GM21619 (cell line): Measurements from ENCODE around the gene RBMS3.

Source experiments
- ATAC-seq: cut with Tn5 transposase; IDR thresholded peaks from one replicate; pipeline ENCODE4 v1.9.1; 2021; ENCODE audit not compliant: unreplicated experiment

RBMS3 gene

GRCh38 chr3:29559741-29560465 is 279.0 kb downstream of the RBMS3 start:
- ATAC-seq = no peak

GRCh38 chr3:29561651-29562149 is 280.8 kb downstream of the RBMS3 start:
- no peak for ATAC-seq

GRCh38 chr3:29565236-29565635 is 284.4 kb downstream of the RBMS3 start:
- no peak for ATAC-seq

GRCh38 chr3:29567501-29567900 is 286.6 kb downstream of the RBMS3 start:
- ATAC-seq = no peak

- no peak for ATAC-seq
These were observed 287.5 kb downstream of the RBMS3 start for GRCh38 chr3:29568355-29568754.

- ATAC-seq = no peak
These were observed 295.3 kb downstream of the RBMS3 start for GRCh38 chr3:29576181-29576580.

- no peak for ATAC-seq
These were observed 295.8 kb downstream of the RBMS3 start for GRCh38 chr3:29576675-29577074.

GRCh38 chr3:29577250-29577649 is 296.4 kb downstream of the RBMS3 start:
- ATAC-seq = no peak

GRCh38 chr3:29581311-29581710 is 300.4 kb downstream of the RBMS3 start:
- ATAC-seq = no peak

GRCh38 chr3:29582273-29582672 is 301.4 kb downstream of the RBMS3 start:
- no peak for ATAC-seq

- ATAC-seq = no peak
These were observed 303.0 kb downstream of the RBMS3 start for GRCh38 chr3:29583861-29584260.

- ATAC-seq = no peak
These were observed 304.5 kb downstream of the RBMS3 start for GRCh38 chr3:29585368-29585767.

GRCh38 chr3:29587340-29587739 is 306.5 kb downstream of the RBMS3 start:
- no peak for ATAC-seq

GRCh38 chr3:29590012-29590411 is 309.1 kb downstream of the RBMS3 start:
- ATAC-seq = no peak

- ATAC-seq = no peak
These were observed 309.6 kb downstream of the RBMS3 start for GRCh38 chr3:29590461-29590860.

GRCh38 chr3:29591579-29591978 is 310.7 kb downstream of the RBMS3 start:
- ATAC-seq = no peak

- no peak for ATAC-seq
These were observed 312.9 kb downstream of the RBMS3 start for GRCh38 chr3:29593802-29594201.

- no peak for ATAC-seq
These were observed 313.4 kb downstream of the RBMS3 start for GRCh38 chr3:29594261-29594660.

- no peak for ATAC-seq
These were observed 316.6 kb downstream of the RBMS3 start for GRCh38 chr3:29597376-29598008.

GRCh38 chr3:29601861-29602585 is 321.2 kb downstream of the RBMS3 start:
- no peak for ATAC-seq

GRCh38 chr3:29605845-29606244 is 325.0 kb downstream of the RBMS3 start:
- ATAC-seq = no peak

- no peak for ATAC-seq
These were observed 325.5 kb downstream of the RBMS3 start for GRCh38 chr3:29606416-29606815.
